HCT116 (cell line): ENCODE measurements around the gene SFXN5. TPM values are rescaled to one million over a fixed set of nuclear protein-coding genes. Genes with fewer than 3 reads are reported as not detected.

Experiments used
- ATAC-seq: fragments of 200-7000 bp; cut with Tn5 transposase; 2 replicates; pipeline ENCODE4 v1.9.1; 2020; ENCODE audit warnings: mild to moderate bottlenecking, moderate library complexity
- BruUV-seq: library from RNA; stranded (reverse); fragments of 400-500 nt; replicated peaks from 2 replicates; lab custom pipeline; 2021; lab: Mats Ljungman, UMichigan
- CTCF ChIA-PET: fragments of 300-600 bp; sonication (Branson Sonifier 250); formaldehyde crosslinking; loops from one replicate; lab custom pipeline; 2021; ENCODE audit warnings: antibody characterized with exemption; lab: Charles Lee
- POLR2A ChIA-PET: fragments of 300-600, 350-600 bp; sonication (Branson Sonifier 250); formaldehyde crosslinking; loops from one replicate; lab custom pipeline; 2021; ENCODE audit warnings: antibody characterized with exemption; lab: Charles Lee
- RAD21 ChIA-PET, 2 experiments: fragments of 300-600 bp; sonication (Branson Sonifier 250); formaldehyde crosslinking; loops; one replicate each; lab custom pipeline; 2023; ENCODE audit warnings: low total read pairs in 2 of 2; ENCODE audit not compliant: uncharacterized antibody in 2 of 2, unreplicated experiment in 2 of 2, low non-redundant PET in 1 of 2; lab: Charles Lee
- DNase-seq: peaks from one replicate; pipeline ENCODE4 v3.0.0-alpha.2; 2010; ENCODE audit warnings: low read depth, low spot score
- H2AFZ ChIP-seq: fragments of 200-600 bp; shearing (Covaris generic), sonication (generic); 2 replicates; pipeline ENCODE4 v1.6.1; 2017; ENCODE audit warnings: low read depth, mixed run types, mixed read lengths, antibody characterized with exemption, low read length; ENCODE audit not compliant: poor library complexity, severe bottlenecking
- H3K27ac ChIP-seq: 2 replicates; pipeline ENCODE4 v1.5.1; 2012; ENCODE audit warnings: low read depth, low read length
- H3K27me3 ChIP-seq: fragments of 200-600 bp; sonication (generic); 2 replicates; pipeline ENCODE4 v1.6.1; 2016; ENCODE audit warnings: mixed run types, low read length, mixed read lengths; ENCODE audit not compliant: insufficient read depth
- H3K36me3 ChIP-seq, 2 experiments: fragments of 200-500 bp in 1 of 2; fragments of 200-600 bp in 1 of 2; sonication (Bioruptor generic) in 1 of 2; sonication (generic) in 1 of 2; 2 replicates each; pipeline versions ENCODE4 v1.5.1 to v1.6.1; 2014 to 2016; ENCODE audit warnings: low read length in 2 of 2, inconsistent platforms in 1 of 2, mixed read lengths in 1 of 2, mixed run types in 1 of 2; ENCODE audit not compliant: insufficient read depth in 2 of 2, control insufficient read depth in 1 of 2
- H3K4me1 ChIP-seq, 2 experiments: fragments of 200-600 bp in 1 of 2; sonication (generic) in 1 of 2; 2 replicates each; pipeline versions ENCODE4 v1.5.1 to v1.6.1; 2012 to 2017; ENCODE audit warnings: low read length in 2 of 2, inconsistent platforms in 1 of 2, mild to moderate bottlenecking in 1 of 2, mixed read lengths in 1 of 2, mixed run types in 1 of 2, moderate library complexity in 1 of 2; ENCODE audit not compliant: insufficient read depth in 2 of 2, control insufficient read depth in 1 of 2
- H3K4me2 ChIP-seq: fragments of 200-600 bp; sonication (generic); 2 replicates; pipeline ENCODE4 v1.6.1; 2017; ENCODE audit warnings: mixed run types, low read length, mixed read lengths
- H3K4me3 ChIP-seq, 2 experiments: fragments of 200-600 bp in 1 of 2; sonication (generic) in 1 of 2; replicated peaks in 1 of 2; 2 replicates each; pipeline ENCODE4 v1.5.1; 2011 to 2016; ENCODE audit warnings: low read length in 2 of 2, control low read depth in 1 of 2, low read depth in 1 of 2, mild to moderate bottlenecking in 1 of 2, mixed read lengths in 1 of 2, mixed run types in 1 of 2
- H3K79me2 ChIP-seq: fragments of 200-600 bp; sonication (generic); 2 replicates; pipeline ENCODE4 v1.6.1; 2017; ENCODE audit warnings: mild to moderate bottlenecking, mixed run types, low read length, moderate library complexity, mixed read lengths; ENCODE audit not compliant: insufficient read depth
- H3K9ac ChIP-seq: fragments of 200-600 bp; sonication (generic); 2 replicates; pipeline ENCODE4 v1.6.1; 2016; ENCODE audit warnings: low read length, mixed read lengths
- H3K9me2 ChIP-seq: fragments of 200-600 bp; sonication (generic), shearing (Covaris generic); 2 replicates; pipeline ENCODE4 v1.6.1; 2017; ENCODE audit warnings: mixed run types, mild to moderate bottlenecking, moderate library complexity; ENCODE audit not compliant: insufficient read depth
- H3K9me3 ChIP-seq, 2 experiments: fragments of 200-500 bp in 1 of 2; fragments of 200-600 bp in 1 of 2; sonication (Bioruptor generic) in 1 of 2; sonication (generic) in 1 of 2; 2 replicates each; pipeline ENCODE4 v1.6.1; 2014 to 2017; ENCODE audit warnings: low read length in 2 of 2, mixed read lengths in 2 of 2, inconsistent platforms in 1 of 2, low read depth in 1 of 2, mild to moderate bottlenecking in 1 of 2, mixed run types in 1 of 2, moderate library complexity in 1 of 2; ENCODE audit not compliant: control insufficient read depth in 1 of 2, insufficient read depth in 1 of 2
- H4K20me1 ChIP-seq: fragments of 200-600 bp; sonication (generic), shearing (Covaris generic); 2 replicates; pipeline ENCODE4 v1.6.1; 2017; ENCODE audit warnings: mixed run types, mild to moderate bottlenecking, moderate library complexity; ENCODE audit not compliant: insufficient read depth
- ELF1 ChIP-seq: IDR thresholded peaks from 2 replicates; pipeline ENCODE4 v1.6.1; 2012; ENCODE audit warnings: low read depth, borderline replicate concordance
- EZH2 ChIP-seq: fragments of 200-600 bp; sonication (generic); IDR thresholded peaks from 2 replicates; pipeline ENCODE4 v1.6.1; 2017; ENCODE audit warnings: antibody characterized with exemption, mixed run types
- YY1 ChIP-seq: IDR thresholded peaks from 2 replicates; pipeline ENCODE4 v1.6.1; 2011; ENCODE audit warnings: low read length, low read depth, moderate library complexity, mild to moderate bottlenecking; ENCODE audit not compliant: insufficient replicate concordance; ENCODE audit errors: extremely low read depth
- intact Hi-C: fragments of 100-400 bp; cut with micrococcal nuclease; formaldehyde crosslinking; loops from 2 replicates; pipeline ENCODE4 v1.10.0; 2022
- total RNA-seq: library from RNA; stranded (reverse); gene quantifications from one replicate; pipeline ENCODE4 v1.2.1, GENCODE V29; 2021; ENCODE audit not compliant: unreplicated experiment
- TF ChIP-seq, protein P1 (sequence below): IDR thresholded peaks from 2 replicates; pipeline ENCODE4 v1.6.1; 2012; ENCODE audit warnings: low read depth

SFXN5 gene
- total RNA-seq, 1 experiment from 2014 or later: 10.0 TPM

DNA sequence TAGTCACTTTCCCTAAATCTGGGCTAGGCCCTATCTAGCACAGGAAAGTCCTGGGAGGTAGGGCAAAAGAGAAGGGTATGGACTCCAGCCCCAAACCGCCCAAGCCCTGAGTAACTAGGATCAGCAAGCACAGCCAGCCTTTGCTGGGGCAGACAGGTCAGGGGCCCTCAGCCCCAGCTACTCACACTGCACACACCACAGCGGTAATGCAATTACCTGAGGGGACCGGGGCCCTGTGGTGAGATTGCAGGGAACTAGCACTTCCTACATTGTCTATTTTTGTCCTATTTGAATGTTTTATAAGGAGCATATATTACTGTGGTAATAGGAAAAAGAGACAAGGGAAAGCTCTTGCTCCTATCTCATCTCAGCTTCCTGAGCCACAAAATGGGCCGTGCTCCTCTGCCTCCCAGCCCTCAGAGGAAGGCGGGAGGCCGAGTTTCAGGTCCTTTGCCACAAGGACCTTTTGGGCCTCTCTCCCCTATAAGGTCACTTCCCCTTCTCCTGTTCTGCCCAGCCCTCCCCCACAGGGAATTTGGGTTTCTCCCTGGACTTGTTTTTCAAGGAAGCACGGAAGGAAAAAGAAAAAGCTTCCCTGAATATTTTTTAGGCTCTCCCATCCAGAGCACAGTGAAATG lies 20.8 kb upstream of the SFXN5 start:
- Histone ChIP-seq H3K27me3 (no peaks in the 10 kb centered on the region), H3K4me2 (no peak overlapping the region), H3K9me3 (no peaks in the 10 kb centered on the region), H3K79me2 (peaks cover 41% of the 10 kb centered on the region), H2AFZ (no peak overlapping the region), H3K27ac (no peak overlapping the region), H3K36me3 (no peaks in the 10 kb centered on the region; a peak in 2 of 4 replicates), H3K4me3 (no peak overlapping the region), H3K9ac (no peak overlapping the region), H3K9me2 (no peaks in the 10 kb centered on the region), H3K4me1 (peaks cover 0 to 22% of the 10 kb centered on the region in 2 experiments; a peak in 2 of 4 replicates), H4K20me1 (peaks cover 3% of the 10 kb centered on the region; the same call in 1 of the 2 replicates)
- CTCF ChIA-PET: interaction anchor here (2.0 kb wide), 1 partner anchor 20 kb away, joined by 4 read pairs; the partner anchor contains the start of gene RAB11FIP5
- POLR2A ChIA-PET: no interaction called here
- no peak for DNase-seq
- intact Hi-C loops: no loop called here
- ATAC-seq: no peak
- no peak for TF ChIP-seq ELF1
- no TSS peak for BruUV-seq
- RAD21 ChIA-PET: no interaction called here

DNA sequence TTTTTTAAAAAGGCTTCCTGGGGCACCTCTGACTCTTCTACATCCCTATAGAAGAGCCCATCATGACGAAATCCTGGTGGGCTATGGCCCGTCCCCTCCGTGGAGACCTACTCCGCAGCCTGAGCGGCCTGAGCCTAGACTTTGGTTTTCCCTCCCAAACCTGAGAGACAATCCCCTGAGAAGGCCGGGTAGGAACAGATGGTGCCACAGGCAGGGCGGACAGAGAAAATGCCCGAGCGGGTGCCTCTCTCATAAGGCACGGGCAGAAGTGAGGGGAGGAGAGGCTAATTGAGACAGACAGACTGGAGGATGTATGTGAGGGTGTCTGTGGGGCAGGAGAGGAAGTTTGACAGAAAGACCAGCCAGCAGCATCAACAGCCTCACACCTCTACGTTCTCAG lies 20.2 kb upstream of the SFXN5 start:
- H3K79me2 ChIP-seq: peaks cover 37% of the 10 kb centered on the region
- CTCF ChIA-PET: no interaction called here

More for the DNA sequence above, 20.2 kb upstream of the SFXN5 start:
- TF ChIP-seq, protein P1, sequence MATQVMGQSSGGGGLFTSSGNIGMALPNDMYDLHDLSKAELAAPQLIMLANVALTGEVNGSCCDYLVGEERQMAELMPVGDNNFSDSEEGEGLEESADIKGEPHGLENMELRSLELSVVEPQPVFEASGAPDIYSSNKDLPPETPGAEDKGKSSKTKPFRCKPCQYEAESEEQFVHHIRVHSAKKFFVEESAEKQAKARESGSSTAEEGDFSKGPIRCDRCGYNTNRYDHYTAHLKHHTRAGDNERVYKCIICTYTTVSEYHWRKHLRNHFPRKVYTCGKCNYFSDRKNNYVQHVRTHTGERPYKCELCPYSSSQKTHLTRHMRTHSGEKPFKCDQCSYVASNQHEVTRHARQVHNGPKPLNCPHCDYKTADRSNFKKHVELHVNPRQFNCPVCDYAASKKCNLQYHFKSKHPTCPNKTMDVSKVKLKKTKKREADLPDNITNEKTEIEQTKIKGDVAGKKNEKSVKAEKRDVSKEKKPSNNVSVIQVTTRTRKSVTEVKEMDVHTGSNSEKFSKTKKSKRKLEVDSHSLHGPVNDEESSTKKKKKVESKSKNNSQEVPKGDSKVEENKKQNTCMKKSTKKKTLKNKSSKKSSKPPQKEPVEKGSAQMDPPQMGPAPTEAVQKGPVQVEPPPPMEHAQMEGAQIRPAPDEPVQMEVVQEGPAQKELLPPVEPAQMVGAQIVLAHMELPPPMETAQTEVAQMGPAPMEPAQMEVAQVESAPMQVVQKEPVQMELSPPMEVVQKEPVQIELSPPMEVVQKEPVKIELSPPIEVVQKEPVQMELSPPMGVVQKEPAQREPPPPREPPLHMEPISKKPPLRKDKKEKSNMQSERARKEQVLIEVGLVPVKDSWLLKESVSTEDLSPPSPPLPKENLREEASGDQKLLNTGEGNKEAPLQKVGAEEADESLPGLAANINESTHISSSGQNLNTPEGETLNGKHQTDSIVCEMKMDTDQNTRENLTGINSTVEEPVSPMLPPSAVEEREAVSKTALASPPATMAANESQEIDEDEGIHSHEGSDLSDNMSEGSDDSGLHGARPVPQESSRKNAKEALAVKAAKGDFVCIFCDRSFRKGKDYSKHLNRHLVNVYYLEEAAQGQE: no peak
- no peak for TF ChIP-seq ELF1
- TF ChIP-seq EZH2: no peak
- TF ChIP-seq YY1: no peak
- RAD21 ChIA-PET: no interaction called here
- Histone ChIP-seq H3K4me3 (no peak overlapping the region), H3K27ac (no peak overlapping the region), H3K4me1 (peaks cover 0 to 22% of the 10 kb centered on the region in 2 experiments; a peak in 2 of 4 replicates), H3K27me3 (no peaks in the 10 kb centered on the region), H4K20me1 (peaks cover 3% of the 10 kb centered on the region; the same call in 1 of the 2 replicates), H3K4me2 (no peak overlapping the region), H2AFZ (no peak overlapping the region), H3K9me2 (no peaks in the 10 kb centered on the region), H3K9me3 (no peaks in the 10 kb centered on the region), H3K36me3 (no peaks in the 10 kb centered on the region; a peak in 2 of 4 replicates), H3K9ac (no peak overlapping the region)
- intact Hi-C loops: no loop called here
- ATAC-seq: no peak
- POLR2A ChIA-PET: no interaction called here
- DNase-seq: no peak
- no TSS peak for BruUV-seq
